ENCODE results near the gene FAM174C. TPM values are rescaled to one million over a fixed set of nuclear protein-coding genes. Genes with fewer than 3 reads are reported as not detected.
A peak's percentile ranks its signal among the peaks of the same experiment; 100 is the strongest.

The FAM174C gene
- total RNA-seq, 4 donors from 2014 or later = 24.9 to 58.9 (median 43.6) TPM

GRCh38 chr19:1239796-1240737 is 35.3 kb upstream of the FAM174C start:
- Histone ChIP-seq H3K4me1 (peaks cover 60 to 86% (median 76%) of the 10 kb centered on the region in 4 donors), H3K4me3 (peak overlapping the region; percentile 38 to 82 (median 62)), H3K36me3 (peaks cover 0 to 3% (median 0%) of the 10 kb centered on the region in 4 donors), H3K27me3 (peaks cover 0 to 14% (median 2%) of the 10 kb centered on the region in 4 donors), H3K27ac (replicated peaks in 1 of 4) (peak overlapping the region; percentile 91 to 100 (median 100)), H3K9me3 (no peaks in the 10 kb centered on the region)
- WGBS = 22% methylated on average over 18 of the region's 84 CpGs
- intact Hi-C loops (cut with DNase I) = no loop called here
- TF ChIP-seq POLR2AphosphoS5 (IDR thresholded peaks at IDR 0.05) = peak; percentile 49 to 74
- TF ChIP-seq POLR2A (IDR thresholded peaks at IDR 0.05; ENCODE audit: low read depth) = no peak
- TF ChIP-seq, protein P1, sequence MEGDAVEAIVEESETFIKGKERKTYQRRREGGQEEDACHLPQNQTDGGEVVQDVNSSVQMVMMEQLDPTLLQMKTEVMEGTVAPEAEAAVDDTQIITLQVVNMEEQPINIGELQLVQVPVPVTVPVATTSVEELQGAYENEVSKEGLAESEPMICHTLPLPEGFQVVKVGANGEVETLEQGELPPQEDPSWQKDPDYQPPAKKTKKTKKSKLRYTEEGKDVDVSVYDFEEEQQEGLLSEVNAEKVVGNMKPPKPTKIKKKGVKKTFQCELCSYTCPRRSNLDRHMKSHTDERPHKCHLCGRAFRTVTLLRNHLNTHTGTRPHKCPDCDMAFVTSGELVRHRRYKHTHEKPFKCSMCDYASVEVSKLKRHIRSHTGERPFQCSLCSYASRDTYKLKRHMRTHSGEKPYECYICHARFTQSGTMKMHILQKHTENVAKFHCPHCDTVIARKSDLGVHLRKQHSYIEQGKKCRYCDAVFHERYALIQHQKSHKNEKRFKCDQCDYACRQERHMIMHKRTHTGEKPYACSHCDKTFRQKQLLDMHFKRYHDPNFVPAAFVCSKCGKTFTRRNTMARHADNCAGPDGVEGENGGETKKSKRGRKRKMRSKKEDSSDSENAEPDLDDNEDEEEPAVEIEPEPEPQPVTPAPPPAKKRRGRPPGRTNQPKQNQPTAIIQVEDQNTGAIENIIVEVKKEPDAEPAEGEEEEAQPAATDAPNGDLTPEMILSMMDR (IDR thresholded peaks at IDR 0.05) = peak; percentile 97 to 99 (median 97)
- peak; percentile 42 for TF ChIP-seq EP300 (IDR thresholded peaks at IDR 0.05)
- no peak for DNase-seq (ENCODE audit: extremely low spot score)

DNA sequence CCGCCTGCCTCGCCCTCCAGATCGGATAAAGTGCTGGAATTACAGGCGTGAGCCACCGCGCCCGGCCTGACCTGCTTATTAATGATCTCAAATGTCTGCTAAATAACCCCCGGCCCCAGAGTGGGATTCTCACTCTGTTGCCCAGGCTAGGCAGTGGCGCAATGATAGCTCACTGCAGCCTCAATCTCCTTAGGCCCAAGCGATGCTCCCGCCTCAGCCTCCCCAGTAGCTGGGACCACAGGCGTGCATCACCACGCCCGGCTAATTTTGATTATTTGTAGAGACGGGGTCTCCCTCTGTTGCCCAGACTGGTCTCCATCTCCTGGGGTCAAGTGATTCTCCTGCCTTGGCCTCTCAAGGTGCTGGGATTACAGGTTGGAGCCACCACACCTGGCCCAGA is 34.4 kb upstream of the FAM174C start:
- Histone ChIP-seq H3K9me3 (no peaks in the 10 kb centered on the region), H3K4me1 (peaks cover 68 to 93% (median 84%) of the 10 kb centered on the region in 4 donors), H3K27me3 (peaks cover 0 to 14% (median 2%) of the 10 kb centered on the region in 4 donors), H3K4me3 (peak overlapping the region; percentile 38 to 84 (median 82)), H3K27ac (replicated peaks in 1 of 4) (peak overlapping the region; percentile 91 to 100 (median 100)), H3K36me3 (peaks cover 0 to 3% (median 0%) of the 10 kb centered on the region in 4 donors)
- TF ChIP-seq POLR2A (IDR thresholded peaks at IDR 0.05; ENCODE audit: low read depth) (no peak), POLR2AphosphoS5 (IDR thresholded peaks at IDR 0.05) (no peak), EP300 (IDR thresholded peaks at IDR 0.05) (no peak)
- TF ChIP-seq, protein P1 (IDR thresholded peaks at IDR 0.05) = no peak
- WGBS = 79% methylated on average over 5 of the region's 15 CpGs
- no peak for DNase-seq (ENCODE audit: extremely low spot score)
- intact Hi-C loops (cut with DNase I) = no loop called here

- intact Hi-C loops (cut with DNase I) = no loop called here
- Histone ChIP-seq H3K9me3 (no peaks in the 10 kb centered on the region), H3K4me1 (peaks cover 75 to 93% (median 86%) of the 10 kb centered on the region in 4 donors), H3K4me3 (peak within 1 kb of the TSS; percentile 81 to 94 (median 83)), H3K27me3 (peaks cover 0 to 9% (median 2%) of the 10 kb centered on the region in 4 donors), H3K36me3 (peaks cover 0 to 3% (median 0%) of the 10 kb centered on the region in 4 donors), H3K27ac (replicated peaks in 1 of 4) (peak within 1 kb of the TSS; percentile 91 to 100 (median 100))
- TF ChIP-seq POLR2A (IDR thresholded peaks at IDR 0.05; ENCODE audit: low read depth) (peak; percentile 18), POLR2AphosphoS5 (IDR thresholded peaks at IDR 0.05) (peak; percentile 92 to 98), EP300 (IDR thresholded peaks at IDR 0.05) (no peak)
- TF ChIP-seq, protein P1 (IDR thresholded peaks at IDR 0.05) = peak in 1 of 3 experiments; percentile 22
- WGBS = 0% methylated on average over 12 of the region's 79 CpGs
- peak; percentile 97 for DNase-seq (ENCODE audit: extremely low spot score)
Observed at GRCh38 chr19:1241417-1242095, 33.8 kb upstream of the FAM174C start, which contains the start of gene ATP5F1D. Gene ATP5F1D, plus strand, starts transcription at chr19:1241751. Its CDS starts 100 bp downstream, at chr19:1241851.

GRCh38 chr19:1243768-1244692 is 31.3 kb upstream of the FAM174C start:
- DNase-seq (ENCODE audit: extremely low spot score) = no peak
- peaks cover 74 to 89% (median 82%) of the 10 kb centered on the region in 4 donors for H3K4me1 ChIP-seq
- H3K4me3 ChIP-seq = peak overlapping the region; percentile 22 to 44 (median 31)

More at GRCh38 chr19:1243768-1244692, 31.3 kb upstream of the FAM174C start:
- Histone ChIP-seq H3K27ac (replicated peaks in 1 of 4) (peak overlapping the region; percentile 91 to 100 (median 100)), H3K9me3 (no peaks in the 10 kb centered on the region), H3K27me3 (no peaks in the 10 kb centered on the region), H3K36me3 (peaks cover 0 to 3% (median 0%) of the 10 kb centered on the region in 4 donors)
- intact Hi-C loops (cut with DNase I) = loop anchor here (1.0 kb wide), 1 partner anchor 23 kb away; no protein-coding TSS in a partner anchor
- WGBS = 86% methylated on average over 12 of the region's 33 CpGs
- TF ChIP-seq EP300 (IDR thresholded peaks at IDR 0.05) (no peak), POLR2A (IDR thresholded peaks at IDR 0.05; ENCODE audit: low read depth) (peak; percentile 15), POLR2AphosphoS5 (IDR thresholded peaks at IDR 0.05) (peak; percentile 40 to 81)
- TF ChIP-seq, protein P1 (IDR thresholded peaks at IDR 0.05) = peak in 2 of 3 experiments; percentile 98 to 99
